HepG2 (cell line): ENCODE results near the gene PKP4.

Experiments used
- CTCF ChIP-seq: sonication (generic); formaldehyde crosslinking; IDR thresholded peaks from 2 replicates; pipeline ENCODE4 v1.5.0; 2020; ENCODE audit warnings: mild to moderate bottlenecking, missing genetic modification reagents, moderate library complexity
- ESRRA ChIP-seq: sonication (generic); formaldehyde crosslinking; IDR thresholded peaks from 2 replicates; pipeline ENCODE4 v1.5.1; 2020; ENCODE audit warnings: mild to moderate bottlenecking, low read depth, missing genetic modification reagents
- GABPA ChIP-seq, 2 experiments: IDR thresholded peaks; 2 replicates each; pipeline ENCODE4 v1.6.1; 2011 to 2016; ENCODE audit warnings: low read depth in 2 of 2, low read length in 1 of 2, missing biosample characterization in 1 of 2, missing genetic modification characterization in 1 of 2
- HOXA9 ChIP-seq: sonication (generic); formaldehyde crosslinking; IDR thresholded peaks from 2 replicates; pipeline ENCODE4 v1.8.1; 2022; ENCODE audit warnings: missing genetic modification reagents, mild to moderate bottlenecking, moderate library complexity, borderline replicate concordance
- POLR2A ChIP-seq, 2 experiments: IDR thresholded peaks; 2 replicates each; pipeline ENCODE4 v1.6.1; 2011; ENCODE audit warnings: low read depth in 2 of 2, low read length in 2 of 2, mild to moderate bottlenecking in 1 of 2, moderate library complexity in 1 of 2; ENCODE audit not compliant: insufficient read depth in 1 of 2
- POLR2AphosphoS5 ChIP-seq: IDR thresholded peaks from 2 replicates; pipeline ENCODE4 v1.6.1; 2012; ENCODE audit warnings: low read depth, low read length
- REST ChIP-seq, 2 experiments: IDR thresholded peaks; 2 replicates each; pipeline ENCODE4 v1.6.1; 2011 to 2012; ENCODE audit warnings: low read length in 2 of 2, borderline replicate concordance in 1 of 2, low read depth in 1 of 2, mild to moderate bottlenecking in 1 of 2, moderate library complexity in 1 of 2
- SP4 ChIP-seq: sonication (generic); formaldehyde crosslinking; IDR thresholded peaks from 2 replicates; pipeline ENCODE4 v1.8.1; 2023; ENCODE audit warnings: mild to moderate bottlenecking, missing genetic modification reagents
- SRF ChIP-seq: IDR thresholded peaks from 2 replicates; pipeline ENCODE4 v1.6.1; 2011; ENCODE audit warnings: mild to moderate bottlenecking, low read depth, low read length, moderate library complexity
- STAG1 ChIP-seq: sonication (generic); formaldehyde crosslinking; IDR thresholded peaks from 2 replicates; pipeline ENCODE4 v1.4.0; 2020; ENCODE audit warnings: missing genetic modification reagents
- STAT6 ChIP-seq: sonication (generic); formaldehyde crosslinking; IDR thresholded peaks from 2 replicates; pipeline ENCODE4 v1.4.0; 2020; ENCODE audit warnings: missing genetic modification reagents, mild to moderate bottlenecking, borderline replicate concordance
- ZNF616 ChIP-seq: sonication (generic); formaldehyde crosslinking; IDR thresholded peaks from 2 replicates; pipeline ENCODE4 v1.5.0; 2020; ENCODE audit warnings: low read depth, mild to moderate bottlenecking, missing genetic modification reagents
- TF ChIP-seq, protein P1 (sequence below): sonication (generic); formaldehyde crosslinking; IDR thresholded peaks from 2 replicates; pipeline ENCODE4 v1.4.0; 2020; ENCODE audit warnings: missing genetic modification reagents, borderline replicate concordance

GRCh38 chr2:158498043-158498748 is 41.4 kb downstream of the PKP4 start:
- TF ChIP-seq HOXA9 (CRISPR knock-in tag) (no peak), REST (IDR thresholded peaks at IDR 0.05; ENCODE audit: borderline replicate concordance in 1 of 2, low read depth in 1 of 2, low read length in 2 of 2) (no peak), POLR2A (IDR thresholded peaks at IDR 0.05; ENCODE audit: insufficient read depth in 1 of 2, low read depth in 2 of 2, low read length in 2 of 2) (no peak), STAT6 (CRISPR knock-in tag) (no peak), CTCF (CRISPR knock-in tag) (no peak), STAG1 (CRISPR knock-in tag) (no peak), ZNF616 (CRISPR knock-in tag) (no peak), POLR2AphosphoS5 (no peak), SRF (no peak), ESRRA (no peak), SP4 (no peak), GABPA (IDR thresholded peaks at IDR 0.05; ENCODE audit: low read depth, low read length) (no peak), GABPA (CRISPR knock-in tag; IDR thresholded peaks at IDR 0.05; ENCODE audit: low read depth) (no peak)
- TF ChIP-seq, protein P1, sequence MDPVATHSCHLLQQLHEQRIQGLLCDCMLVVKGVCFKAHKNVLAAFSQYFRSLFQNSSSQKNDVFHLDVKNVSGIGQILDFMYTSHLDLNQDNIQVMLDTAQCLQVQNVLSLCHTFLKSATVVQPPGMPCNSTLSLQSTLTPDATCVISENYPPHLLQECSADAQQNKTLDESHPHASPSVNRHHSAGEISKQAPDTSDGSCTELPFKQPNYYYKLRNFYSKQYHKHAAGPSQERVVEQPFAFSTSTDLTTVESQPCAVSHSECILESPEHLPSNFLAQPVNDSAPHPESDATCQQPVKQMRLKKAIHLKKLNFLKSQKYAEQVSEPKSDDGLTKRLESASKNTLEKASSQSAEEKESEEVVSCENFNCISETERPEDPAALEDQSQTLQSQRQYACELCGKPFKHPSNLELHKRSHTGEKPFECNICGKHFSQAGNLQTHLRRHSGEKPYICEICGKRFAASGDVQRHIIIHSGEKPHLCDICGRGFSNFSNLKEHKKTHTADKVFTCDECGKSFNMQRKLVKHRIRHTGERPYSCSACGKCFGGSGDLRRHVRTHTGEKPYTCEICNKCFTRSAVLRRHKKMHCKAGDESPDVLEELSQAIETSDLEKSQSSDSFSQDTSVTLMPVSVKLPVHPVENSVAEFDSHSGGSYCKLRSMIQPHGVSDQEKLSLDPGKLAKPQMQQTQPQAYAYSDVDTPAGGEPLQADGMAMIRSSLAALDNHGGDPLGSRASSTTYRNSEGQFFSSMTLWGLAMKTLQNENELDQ (CRISPR knock-in tag) = no peak
